Ovary (tissue), 9 donors: Measurements from ENCODE around the gene CSK. TPM values are rescaled to one million over a fixed set of nuclear protein-coding genes. Genes with fewer than 3 reads are reported as not detected.

Source experiments
- DNase-seq, 5 donors: peaks; one replicate each; pipeline ENCODE4 v3.0.0-alpha.2; 2019 to 2020
- H3K27ac ChIP-seq, 2 donors: fragments of 200-600 bp; one replicate each; pipeline versions ENCODE4 v1.5.1 to v1.8.0; 2019 to 2022
- H3K27me3 ChIP-seq: fragments of 200-600 bp; one replicate; pipeline ENCODE4 v1.8.0; 2022
- H3K36me3 ChIP-seq: fragments of 200-600 bp; sonication (generic); one replicate; pipeline ENCODE4 v1.5.1; 2019
- H3K4me1 ChIP-seq: one replicate; pipeline ENCODE4 v1.8.1; 2013; ENCODE audit warnings: mild to moderate bottlenecking, moderate library complexity; ENCODE audit not compliant: insufficient read depth
- H3K4me3 ChIP-seq: fragments of 200-600 bp; sonication (generic); one replicate; pipeline ENCODE4 v1.5.1; 2017
- H3K9me3 ChIP-seq, 2 donors: fragments of 200-600 bp in 1 of 2; sonication (generic) in 1 of 2; one replicate each; pipeline versions ENCODE4 v1.5.1 to v1.8.1; 2013 to 2019; ENCODE audit warnings: mild to moderate bottlenecking in 1 of 2, moderate library complexity in 1 of 2
- EP300 ChIP-seq: sonication (generic); formaldehyde crosslinking; IDR thresholded peaks from one replicate; pipeline ENCODE4 v1.6.1; 2017; ENCODE audit warnings: antibody characterized with exemption
- POLR2A ChIP-seq: fragments of 450-650 bp; IDR thresholded peaks from one replicate; pipeline ENCODE4 v1.6.1; 2017; ENCODE audit warnings: antibody characterized with exemption, mild to moderate bottlenecking, moderate library complexity
- WGBS, 3 donors: extraction: QIAGEN DNeasy Blood & Tissue Kit in 1 of 3; methylation state at CpG; one replicate each; pipeline versions ENCODE4 v1.1.5 to v1.1.7; 2013 to 2017; 5-methylcytosine and 5-hydroxymethylcytosine counted together
- intact Hi-C, 4 donors: fragments of 100-400 bp; cut with DNase I; formaldehyde crosslinking; loops; one replicate each; pipeline versions ENCODE4 v1.11.0 to v1.15.1; 2022 to 2023
- polyA plus RNA-seq, 2 donors: library from polyadenylated mRNA; stranded (reverse); fragments of 200-250 nt in 1 of 2; fragments of 350-450 nt in 1 of 2; fragmentation: Illumina TruSeq in 1 of 2; extraction: RNeasy Lipid Tissue Mini Kit (QIAGEN cat#74804) in 1 of 2; gene quantifications; one replicate each; pipeline ENCODE4 v1.2.3, GENCODE V29; 2013 to 2014
- total RNA-seq, 7 donors: library from RNA; depleted of rRNA in 2 of 7; stranded (reverse); fragments of >200 nt in 2 of 7; fragmentation: NEBNext Ultra II Directional in 3 of 7; extraction: Animal tissue kit (Norgen Biotek cat#: 25700) in 3 of 7; gene quantifications; one replicate each; pipeline versions ENCODE4 v1.1.0 to v1.2.4, GENCODE V29; 2016 to 2023
- TF ChIP-seq, protein P1 (sequence below), 3 donors: fragments of 450-650 bp in 2 of 3; fragments of 200-600 bp in 1 of 3; IDR thresholded peaks; one replicate each; pipeline versions ENCODE4 v1.5.1 to v1.8.0; 2016 to 2022; ENCODE audit warnings: antibody characterized with exemption in 3 of 3, mild to moderate bottlenecking in 1 of 3
- donor health status: DM: no; HTN: no; CAD: no; lungs with moderate emphysema.
- donor health status: DM: no; HTN: no; CAD: no.
- donor health status: Bipolar disorder and iron deficiency.
- donor health status: DM: yes; HTN: yes; CAD: no.
- donor health status: DM: no; HTN: no; CAD: no.
- donor health status: DM: yes; HTN: yes; CAD: no.

Gene CSK
- total and polyA plus RNA-seq, 9 donors: 9.2 to 49.6 (median 41.1) TPM

GRCh38 chr15:74789171-74789631 lies 7.3 kb downstream of the CSK start:
- Histone ChIP-seq H3K4me3 (no peak overlapping the region), H3K27me3 (no peaks in the 10 kb centered on the region), H3K27ac (peak overlapping the region in 1 of 2 donors; percentile 67), H3K36me3 (no peaks in the 10 kb centered on the region), H3K4me1 (peaks cover 17% of the 10 kb centered on the region), H3K9me3 (no peaks in the 10 kb centered on the region)
- DNase-seq: no peak
- intact Hi-C loops: loop anchor here in 1 of 4 donors (10.0 kb wide), 1 partner anchor 416 kb away; the partner anchor contains the start of gene C15orf39
- TF ChIP-seq EP300: no peak
- TF ChIP-seq, protein P1, sequence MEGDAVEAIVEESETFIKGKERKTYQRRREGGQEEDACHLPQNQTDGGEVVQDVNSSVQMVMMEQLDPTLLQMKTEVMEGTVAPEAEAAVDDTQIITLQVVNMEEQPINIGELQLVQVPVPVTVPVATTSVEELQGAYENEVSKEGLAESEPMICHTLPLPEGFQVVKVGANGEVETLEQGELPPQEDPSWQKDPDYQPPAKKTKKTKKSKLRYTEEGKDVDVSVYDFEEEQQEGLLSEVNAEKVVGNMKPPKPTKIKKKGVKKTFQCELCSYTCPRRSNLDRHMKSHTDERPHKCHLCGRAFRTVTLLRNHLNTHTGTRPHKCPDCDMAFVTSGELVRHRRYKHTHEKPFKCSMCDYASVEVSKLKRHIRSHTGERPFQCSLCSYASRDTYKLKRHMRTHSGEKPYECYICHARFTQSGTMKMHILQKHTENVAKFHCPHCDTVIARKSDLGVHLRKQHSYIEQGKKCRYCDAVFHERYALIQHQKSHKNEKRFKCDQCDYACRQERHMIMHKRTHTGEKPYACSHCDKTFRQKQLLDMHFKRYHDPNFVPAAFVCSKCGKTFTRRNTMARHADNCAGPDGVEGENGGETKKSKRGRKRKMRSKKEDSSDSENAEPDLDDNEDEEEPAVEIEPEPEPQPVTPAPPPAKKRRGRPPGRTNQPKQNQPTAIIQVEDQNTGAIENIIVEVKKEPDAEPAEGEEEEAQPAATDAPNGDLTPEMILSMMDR (IDR thresholded peaks at IDR 0.05): no peak
- TF ChIP-seq POLR2A: no peak
- 74 to 84% (median 79%) methylated on average over 14 of the region's 14 CpGs for WGBS, 3 donors

DNA sequence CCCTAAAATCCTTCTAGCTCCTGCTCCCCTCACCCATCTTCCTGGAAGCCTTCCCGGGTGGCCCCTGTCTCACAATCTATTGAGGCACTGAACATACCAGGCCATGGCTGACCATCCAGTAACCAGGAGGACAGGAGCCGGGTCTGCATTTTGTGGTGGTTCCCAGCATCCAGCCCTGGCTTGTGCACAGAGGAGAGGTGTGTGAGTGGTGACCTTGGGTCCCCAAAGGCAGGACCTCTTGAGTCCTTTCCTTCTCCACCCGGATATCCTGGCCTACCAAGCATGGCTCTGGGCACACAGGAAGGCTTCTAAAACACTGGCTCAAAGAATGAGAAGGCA lies 7.8 kb downstream of the CSK start:
- H3K27me3 ChIP-seq: no peaks in the 10 kb centered on the region
- peak overlapping the region; percentile 62 to 67 for H3K27ac ChIP-seq
- H3K4me1 ChIP-seq: peaks cover 17% of the 10 kb centered on the region
- DNase-seq: no peak
- no peak for TF ChIP-seq POLR2A
- TF ChIP-seq, protein P1 (IDR thresholded peaks at IDR 0.05): no peak
- TF ChIP-seq EP300: no peak
- 29 to 34% (median 30%) methylated on average over 3 of the region's 3 CpGs for WGBS, 3 donors
- intact Hi-C loops: loop anchor here in 1 of 4 donors (10.0 kb wide), 1 partner anchor 415 kb away; the partner anchor contains the start of gene C15orf39
- no peak overlapping the region for H3K4me3 ChIP-seq
- H3K9me3 ChIP-seq: no peaks in the 10 kb centered on the region
- no peaks in the 10 kb centered on the region for H3K36me3 ChIP-seq

- H3K4me1 ChIP-seq: peaks cover 17% of the 10 kb centered on the region
- WGBS, 3 donors: 20 to 25% (median 20%) methylated on average over 15 of the region's 15 CpGs
- H3K27me3 ChIP-seq: no peaks in the 10 kb centered on the region
- H3K27ac ChIP-seq: peak overlapping the region; percentile 62 to 67
- DNase-seq: peak; percentile 78 to 92 (median 88)
- intact Hi-C loops: no loop called here
- no peaks in the 10 kb centered on the region for H3K9me3 ChIP-seq
- TF ChIP-seq, protein P1 (IDR thresholded peaks at IDR 0.05): no peak
- no peak for TF ChIP-seq POLR2A
- TF ChIP-seq EP300: no peak
- H3K4me3 ChIP-seq: no peak overlapping the region
- H3K36me3 ChIP-seq: no peaks in the 10 kb centered on the region
These were observed 8.4 kb downstream of the CSK start for GRCh38 chr15:74790080-74790916.

GRCh38 chr15:74791007-74791406 lies 9.1 kb downstream of the CSK start:
- Histone ChIP-seq H3K27me3 (no peaks in the 10 kb centered on the region), H3K4me3 (no peak overlapping the region), H3K36me3 (no peaks in the 10 kb centered on the region), H3K4me1 (peaks cover 17% of the 10 kb centered on the region), H3K27ac (no peak overlapping the region), H3K9me3 (no peaks in the 10 kb centered on the region)
- intact Hi-C loops: no loop called here
- WGBS, 3 donors: 30 to 52% (median 47%) methylated on average over 1 of the region's 1 CpG
- DNase-seq: no peak
- TF ChIP-seq, protein P1 (IDR thresholded peaks at IDR 0.05): no peak
- TF ChIP-seq POLR2A (no peak), EP300 (no peak)
